ENCODE results near the gene UPK1A. TPM values are rescaled to one million over a fixed set of nuclear protein-coding genes. Genes with fewer than 3 reads are reported as not detected.
A peak's percentile ranks its signal among the peaks of the same experiment; 100 is the strongest.

Gene UPK1A
- total RNA-seq, 6 experiments from 2014 or later = 0.27 TPM; not detected in 5

DNA sequence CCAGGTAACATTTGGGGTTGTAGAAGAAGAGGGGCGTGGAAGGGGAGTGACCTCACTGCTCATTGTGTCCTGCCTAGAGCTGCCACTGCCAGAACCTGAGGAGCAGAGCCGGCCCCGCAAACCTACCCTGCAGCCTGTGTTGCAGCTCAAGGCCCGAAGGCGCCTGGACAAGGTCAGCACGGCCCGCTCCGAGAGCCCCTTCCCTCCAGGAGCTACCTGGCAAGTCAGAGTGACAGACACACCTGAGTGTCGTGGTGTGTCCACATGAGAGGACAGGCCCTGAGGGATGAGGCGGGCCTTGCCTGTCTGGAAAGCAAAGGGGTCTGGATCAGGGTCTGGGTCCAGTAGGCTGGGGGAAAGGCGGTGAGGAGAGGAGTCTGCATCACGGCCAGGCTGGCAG lies 58.2 kb downstream of the UPK1A start:
- Histone ChIP-seq H3K27ac (no peak overlapping the region), H3K9me3 (no peaks in the 10 kb centered on the region), H3K4me1 (peaks cover 0 to 5% (median 0%) of the 10 kb centered on the region in 4 donors), H3K4me3 (no peak overlapping the region), H3K27me3 (no peaks in the 10 kb centered on the region), H3K36me3 (peaks cover 11 to 83% (median 55%) of the 10 kb centered on the region in 4 donors)
- ATAC-seq (no peak), DNase-seq (peak in 2 of 3 donors; percentile 19 to 40)
- no peak for TF ChIP-seq POLR2A (IDR thresholded peaks at IDR 0.05)
- TF ChIP-seq, protein P1, sequence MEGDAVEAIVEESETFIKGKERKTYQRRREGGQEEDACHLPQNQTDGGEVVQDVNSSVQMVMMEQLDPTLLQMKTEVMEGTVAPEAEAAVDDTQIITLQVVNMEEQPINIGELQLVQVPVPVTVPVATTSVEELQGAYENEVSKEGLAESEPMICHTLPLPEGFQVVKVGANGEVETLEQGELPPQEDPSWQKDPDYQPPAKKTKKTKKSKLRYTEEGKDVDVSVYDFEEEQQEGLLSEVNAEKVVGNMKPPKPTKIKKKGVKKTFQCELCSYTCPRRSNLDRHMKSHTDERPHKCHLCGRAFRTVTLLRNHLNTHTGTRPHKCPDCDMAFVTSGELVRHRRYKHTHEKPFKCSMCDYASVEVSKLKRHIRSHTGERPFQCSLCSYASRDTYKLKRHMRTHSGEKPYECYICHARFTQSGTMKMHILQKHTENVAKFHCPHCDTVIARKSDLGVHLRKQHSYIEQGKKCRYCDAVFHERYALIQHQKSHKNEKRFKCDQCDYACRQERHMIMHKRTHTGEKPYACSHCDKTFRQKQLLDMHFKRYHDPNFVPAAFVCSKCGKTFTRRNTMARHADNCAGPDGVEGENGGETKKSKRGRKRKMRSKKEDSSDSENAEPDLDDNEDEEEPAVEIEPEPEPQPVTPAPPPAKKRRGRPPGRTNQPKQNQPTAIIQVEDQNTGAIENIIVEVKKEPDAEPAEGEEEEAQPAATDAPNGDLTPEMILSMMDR (IDR thresholded peaks at IDR 0.05) = no peak
- 80% methylated on average over 1 of the region's 12 CpGs for WGBS (ENCODE audit: insufficient coverage, low coverage, low lambda C conversion rate, missing lambda C conversion rate)
- intact Hi-C loops (cut with DNase I) = no loop called here

- ATAC-seq (no peak), DNase-seq (peak in 2 of 3 donors; percentile 16 to 40)
- intact Hi-C loops (cut with DNase I) = no loop called here
These were observed 59.0 kb downstream of the UPK1A start for GRCh38 chr19:35725216-35725861.

DNA sequence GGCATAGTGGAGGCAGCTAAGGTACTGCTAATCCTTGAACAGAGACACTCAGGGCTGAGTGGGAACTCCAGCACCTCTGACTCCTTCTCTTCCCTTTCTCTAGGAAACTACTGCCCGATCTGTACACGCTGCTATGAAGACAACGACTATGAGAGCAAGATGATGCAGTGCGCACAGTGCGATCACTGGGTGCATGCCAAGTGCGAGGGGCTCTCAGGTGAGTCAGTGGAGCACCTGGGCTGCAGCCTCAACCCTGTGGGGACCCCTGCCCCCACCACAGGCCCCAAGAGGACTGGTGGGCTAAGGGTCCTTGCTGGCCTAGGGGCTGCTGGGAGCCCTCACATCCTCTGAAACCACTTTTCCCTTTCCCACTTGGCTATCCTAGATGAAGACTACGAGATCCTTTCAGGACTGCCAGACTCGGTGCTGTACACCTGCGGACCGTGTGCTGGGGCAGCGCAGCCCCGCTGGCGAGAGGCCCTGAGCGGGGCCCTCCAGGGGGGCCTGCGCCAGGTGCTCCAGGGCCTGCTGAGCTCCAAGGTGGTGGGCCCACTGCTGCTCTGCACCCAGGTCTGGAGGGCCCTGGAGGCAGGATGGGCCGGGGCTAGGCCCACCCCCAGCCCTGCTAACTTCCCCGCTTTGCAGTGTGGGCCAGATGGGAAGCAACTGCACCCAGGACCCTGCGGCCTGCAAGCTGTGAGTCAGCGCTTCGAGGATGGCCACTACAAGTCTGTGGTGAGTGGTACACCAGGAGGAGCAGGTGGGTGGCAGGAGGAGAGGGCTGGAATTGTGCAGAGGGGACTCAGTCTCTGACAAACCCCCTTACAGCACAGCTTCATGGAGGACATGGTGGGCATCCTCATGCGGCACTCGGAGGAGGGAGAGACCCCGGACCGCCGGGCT lies 61.0 kb downstream of the UPK1A start:
- 85% methylated on average over 4 of the region's 25 CpGs for WGBS (ENCODE audit: insufficient coverage, low coverage, low lambda C conversion rate, missing lambda C conversion rate)
- no peaks in the 10 kb centered on the region for H3K4me1 ChIP-seq
- no peak overlapping the region for H3K27ac ChIP-seq
- H3K9me3 ChIP-seq = no peaks in the 10 kb centered on the region
- intact Hi-C loops (cut with DNase I) = no loop called here
- TF ChIP-seq, protein P1 (IDR thresholded peaks at IDR 0.05) = no peak
- no peak for TF ChIP-seq POLR2A (IDR thresholded peaks at IDR 0.05)
- ATAC-seq (no peak), DNase-seq (peak in 2 of 3 donors; percentile 16 to 46)
- H3K27me3 ChIP-seq = no peaks in the 10 kb centered on the region
- H3K4me3 ChIP-seq = no peak overlapping the region
- peaks cover 11 to 99% (median 67%) of the 10 kb centered on the region in 4 donors for H3K36me3 ChIP-seq

More at GRCh38 chr19:35725216-35725861, 59.0 kb downstream of the UPK1A start:
- Histone ChIP-seq H3K9me3 (no peaks in the 10 kb centered on the region), H3K4me1 (no peaks in the 10 kb centered on the region), H3K4me3 (no peak overlapping the region), H3K36me3 (peaks cover 11 to 90% (median 58%) of the 10 kb centered on the region in 4 donors), H3K27ac (no peak overlapping the region), H3K27me3 (no peaks in the 10 kb centered on the region)
- 93% methylated on average over 3 of the region's 23 CpGs for WGBS (ENCODE audit: insufficient coverage, low coverage, low lambda C conversion rate, missing lambda C conversion rate)
- TF ChIP-seq, protein P1 (IDR thresholded peaks at IDR 0.05) = no peak
- no peak for TF ChIP-seq POLR2A (IDR thresholded peaks at IDR 0.05)

Other genes with a start within 250 kb of the UPK1A start
- gene FFAR2, start 218.3 kb upstream of the UPK1A start, total RNA-seq = under 1 TPM in 3 of 6 experiments, not detected in 3; 0.30 to 0.64 (median 0.35) TPM
- gene KRTDAP, start 176.1 kb upstream of the UPK1A start, total RNA-seq = not detected
- gene DMKN, start 152.9 kb upstream of the UPK1A start, total RNA-seq = 1 to 10 TPM; 1.0 to 4.0 (median 2.0) TPM
- gene SBSN, start 138.2 kb upstream of the UPK1A start, total RNA-seq = under 1 TPM in 1 of 6 experiments, not detected in 5; 0.24 TPM
- gene GAPDHS, start 133.1 kb upstream of the UPK1A start, total RNA-seq = not detected
- 10 to 100 TPM; 29.4 to 65.7 (median 36.2) TPM for gene TMEM147, start 120.9 kb upstream of the UPK1A start, total RNA-seq
- gene ATP4A, start 102.9 kb upstream of the UPK1A start, total RNA-seq = under 1 TPM in 1 of 6 experiments, not detected in 5; 0.06 TPM
- gene PMIS2, start 80.3 kb upstream of the UPK1A start, total RNA-seq = not detected
- 1 to 10 TPM; 3.7 to 6.1 (median 4.4) TPM for gene HAUS5, start 53.8 kb upstream of the UPK1A start, total RNA-seq
- gene RBM42, start 37.5 kb upstream of the UPK1A start, total RNA-seq = 10 to 100 TPM; 27.8 to 46.5 (median 31.0) TPM
- gene ETV2, start 24.8 kb upstream of the UPK1A start, total RNA-seq = 1 to 10 TPM in 1 of 6 experiments, under 1 TPM in 3, not detected in 2; 0.38 to 1.2 (median 0.57) TPM
- gene COX6B1, start 18.2 kb upstream of the UPK1A start, total RNA-seq = 100 to 1,000 TPM; 189 to 697 (median 228) TPM
- under 1 TPM in 1 of 6 experiments, not detected in 5; 0.15 TPM for gene ZBTB32, start 38.0 kb downstream of the UPK1A start, total RNA-seq
- gene KMT2B, start 51.5 kb downstream of the UPK1A start, total RNA-seq = 10 to 100 TPM; 10.5 to 23.1 (median 15.0) TPM
- gene IGFLR1, start 75.9 kb downstream of the UPK1A start, total RNA-seq = 10 to 100 TPM; 16.3 to 58.9 (median 29.3) TPM
- gene U2AF1L4, start 78.9 kb downstream of the UPK1A start, total RNA-seq = 10 to 100 TPM; 11.3 to 19.9 (median 17.5) TPM
- 10 to 100 TPM; 24.2 to 42.9 (median 35.8) TPM for gene PSENEN, start 79.1 kb downstream of the UPK1A start, total RNA-seq
- 1 to 10 TPM; 3.2 to 8.2 (median 4.9) TPM for gene LIN37, start 82.1 kb downstream of the UPK1A start, total RNA-seq
- gene HSPB6, start 90.5 kb downstream of the UPK1A start, total RNA-seq = 1 to 10 TPM; 2.6 to 6.0 (median 4.5) TPM
- gene PROSER3, start 91.7 kb downstream of the UPK1A start, total RNA-seq = 1 to 10 TPM; 3.9 to 5.5 (median 4.7) TPM
- 1 to 10 TPM in 5 of 6 experiments, under 1 TPM in 1; 0.37 to 5.2 (median 3.1) TPM for gene ARHGAP33, start 109.0 kb downstream of the UPK1A start, total RNA-seq
- gene PRODH2, start 146.3 kb downstream of the UPK1A start, total RNA-seq = 100 to 1,000 TPM in 4 of 6 experiments, 10 to 100 TPM in 2; 60.3 to 281 (median 134) TPM
- gene NPHS1, start 186.0 kb downstream of the UPK1A start, total RNA-seq = not detected
- gene KIRREL2, start 190.4 kb downstream of the UPK1A start, total RNA-seq = not detected
- 1 to 10 TPM in 1 of 6 experiments, under 1 TPM in 2, not detected in 3; 0.27 to 1.5 (median 0.37) TPM for gene APLP1, start 202.1 kb downstream of the UPK1A start, total RNA-seq
- gene NFKBID, start 234.0 kb downstream of the UPK1A start, total RNA-seq = 1 to 10 TPM; 1.0 to 2.6 (median 1.7) TPM
- 1 to 10 TPM in 5 of 6 experiments, not detected in 1; 1.7 to 4.2 (median 2.4) TPM for gene HCST, start 236.0 kb downstream of the UPK1A start, total RNA-seq
- 10 to 100 TPM; 15.6 to 77.8 (median 29.7) TPM for gene TYROBP, start 241.8 kb downstream of the UPK1A start, total RNA-seq

Measured in right lobe of liver (tissue), 6 donors.